Endothelial cell of umbilical vein (primary cell): ENCODE results near the gene SH3RF3. TPM values are rescaled to one million over a fixed set of nuclear protein-coding genes. Genes with fewer than 3 reads are reported as not detected.

Experiments used
- BruUV-seq: library from RNA; stranded (reverse); fragments of 400-500 nt; replicated peaks from 2 replicates; lab custom pipeline; 2021; lab: Mats Ljungman, UMichigan
- CTCF ChIA-PET: fragments of 300-600, 350-600 bp; sonication (Branson Sonifier 250); formaldehyde crosslinking; loops from one replicate; lab custom pipeline; 2021; ENCODE audit warnings: antibody characterized with exemption, inconsistent platforms; lab: Charles Lee
- POLR2A ChIA-PET: fragments of 300-600, 350-600 bp; sonication (Branson Sonifier 250); formaldehyde crosslinking; loops from one replicate; lab custom pipeline; 2021; ENCODE audit warnings: antibody characterized with exemption, inconsistent platforms; lab: Charles Lee
- DNase-seq: peaks from one replicate; pipeline ENCODE4 v3.0.0-alpha.2; 2011; ENCODE audit warnings: low read depth, low spot score
- FAIRE-seq: peaks from 2 replicates; lab custom pipeline; 2011; peaks lifted over from hg19 to GRCh38; lab: Jason Lieb, UNC
- H2AFZ ChIP-seq: 2 replicates; pipeline ENCODE4 v1.6.0; 2012; ENCODE audit warnings: low read depth, low read length, control low read depth, inconsistent platforms
- H3K27ac ChIP-seq: 2 replicates; pipeline ENCODE4 v1.5.1; 2011; ENCODE audit warnings: low read depth, mild to moderate bottlenecking, control low read depth, low read length, moderate library complexity; ENCODE audit not compliant: insufficient read depth
- H3K27me3 ChIP-seq, 2 experiments: 2 replicates each; pipeline versions ENCODE4 v1.6.0 to v1.6.1; 2011; ENCODE audit warnings: low read length in 2 of 2, mixed read lengths in 1 of 2; ENCODE audit not compliant: control insufficient read depth in 2 of 2, insufficient read depth in 2 of 2
- H3K36me3 ChIP-seq, 2 experiments: 2 replicates in 1 of 2; 3 replicates in 1 of 2; pipeline ENCODE4 v1.5.1; 2011; ENCODE audit warnings: low read length in 2 of 2, mild to moderate bottlenecking in 1 of 2, moderate library complexity in 1 of 2; ENCODE audit not compliant: control insufficient read depth in 2 of 2, insufficient read depth in 2 of 2; ENCODE audit errors: extremely low read depth in 1 of 2
- H3K4me1 ChIP-seq: 3 replicates; pipeline ENCODE4 v1.5.1; 2011; ENCODE audit warnings: mild to moderate bottlenecking, low read length; ENCODE audit not compliant: control insufficient read depth, insufficient read depth; ENCODE audit errors: extremely low read depth
- H3K4me2 ChIP-seq: 2 replicates; pipeline ENCODE4 v1.6.1; 2011; ENCODE audit warnings: low read length, control low read depth, mixed read lengths; ENCODE audit not compliant: insufficient read depth
- H3K4me3 ChIP-seq, 3 experiments: fragments of 200-600 bp in 1 of 3; sonication (generic), shearing (Covaris generic) in 1 of 3; replicated peaks in 1 of 3; 2 replicates each; pipeline ENCODE4 v1.5.1; 2011 to 2016; ENCODE audit warnings: control low read depth in 3 of 3, low read length in 3 of 3, mild to moderate bottlenecking in 2 of 3, inconsistent platforms in 1 of 3, low read depth in 1 of 3, moderate library complexity in 1 of 3; ENCODE audit not compliant: insufficient read depth in 1 of 3
- H3K79me2 ChIP-seq: 2 replicates; pipeline ENCODE4 v1.6.0; 2012; ENCODE audit warnings: low read length, inconsistent platforms; ENCODE audit not compliant: control insufficient read depth, insufficient read depth
- H3K9ac ChIP-seq: replicated peaks from 2 replicates; pipeline ENCODE3; 2011; ENCODE audit warnings: low read length, control low read depth; ENCODE audit not compliant: insufficient read depth; ENCODE audit errors: extremely low read depth
- H3K9me1 ChIP-seq: replicated peaks from 3 replicates; pipeline ENCODE4 v1.6.0; 2011; ENCODE audit warnings: mild to moderate bottlenecking, low read length; ENCODE audit not compliant: control insufficient read depth, insufficient read depth; ENCODE audit errors: extremely low read depth
- H3K9me3 ChIP-seq: replicated peaks from 2 replicates; pipeline ENCODE4 v1.5.1; 2012; ENCODE audit warnings: low read length, inconsistent platforms; ENCODE audit not compliant: control insufficient read depth, insufficient read depth
- H4K20me1 ChIP-seq: replicated peaks from 2 replicates; pipeline ENCODE3; 2011; ENCODE audit warnings: mild to moderate bottlenecking, low read length; ENCODE audit not compliant: control insufficient read depth, insufficient read depth; ENCODE audit errors: extremely low read depth
- CTCF ChIP-seq, 2 donors: IDR thresholded peaks; 1 replicate in 1 of 2; 2 replicates in 1 of 2; pipeline ENCODE4 v1.5.1; 2011; ENCODE audit warnings: low read length in 2 of 2, mild to moderate bottlenecking in 2 of 2, moderate library complexity in 2 of 2, control low read depth in 1 of 2, inconsistent platforms in 1 of 2, low read depth in 1 of 2; ENCODE audit not compliant: insufficient read depth in 1 of 2; ENCODE audit errors: extremely low read depth in 1 of 2
- FOS ChIP-seq: IDR thresholded peaks from 2 replicates; pipeline ENCODE4 v1.6.1; 2011; ENCODE audit warnings: mild to moderate bottlenecking, low read length, moderate library complexity, borderline replicate concordance; ENCODE audit not compliant: insufficient read depth
- GATA2 ChIP-seq: IDR thresholded peaks from 2 replicates; pipeline ENCODE4 v1.7.0; 2011; ENCODE audit warnings: low read depth, mild to moderate bottlenecking, moderate library complexity, mixed read lengths, low read length; ENCODE audit not compliant: insufficient read length, insufficient read depth
- JUN ChIP-seq: IDR thresholded peaks from 2 replicates; pipeline ENCODE4 v1.6.1; 2011; ENCODE audit warnings: borderline replicate concordance, low read depth; ENCODE audit not compliant: insufficient read length, insufficient read depth
- MAX ChIP-seq: IDR thresholded peaks from 2 replicates; pipeline ENCODE4 v1.6.1; 2011; ENCODE audit not compliant: insufficient read depth, insufficient read length
- MYC ChIP-seq: IDR thresholded peaks from one replicate; pipeline ENCODE4 v1.6.1; 2011; ENCODE audit warnings: mild to moderate bottlenecking, low read depth, low read length
- POLR2AphosphoS5 ChIP-seq: IDR thresholded peaks from 2 replicates; pipeline ENCODE4 v1.6.1; 2012; ENCODE audit warnings: low read depth, mild to moderate bottlenecking, control low read depth, low read length, moderate library complexity; ENCODE audit not compliant: insufficient read depth
- dilution Hi-C: fragments of 300-500 bp; cut with MboI; formaldehyde crosslinking; loops from one replicate; pipeline ENCODE4 v1.15.0; 2019; ENCODE audit warnings: low sequenced_read_pairs; ENCODE audit not compliant: extremely low pct_ligation_motif_present
- intact Hi-C: fragments of 100-400 bp; cut with micrococcal nuclease; formaldehyde crosslinking; loops from one replicate; pipeline ENCODE4 v1.10.0; 2022
- polyA plus RNA-seq, 4 experiments: library from polyadenylated mRNA; depleted of rRNA in 3 of 4; stranded (reverse) in 3 of 4; unstranded in 1 of 4; fragments of >200 nt; gene quantifications; 2 replicates each; pipeline versions ENCODE4 v1.2.1 to v1.2.3, GENCODE V29; 2011 to 2012; ENCODE audit warnings: missing spikeins in 1 of 4
- total RNA-seq: library from RNA; stranded (reverse); gene quantifications from 2 replicates; pipeline ENCODE4 v1.2.3, GENCODE V29; 2021

Gene SH3RF3
- total and polyA plus RNA-seq, 2 donors (not counting 3 experiments of a cell fraction or from before 2014, with no cell fraction given) = 3.8 to 14.7 TPM

GRCh38 chr2:109271920-109272319 is 142.9 kb downstream of the SH3RF3 start:
- TF ChIP-seq MAX (no peak), CTCF (IDR thresholded peaks at IDR 0.05; ENCODE audit: extremely low read depth in 1 of 2, insufficient read depth in 1 of 2, low read depth in 1 of 2, low read length in 2 of 2) (no peak), MYC (no peak), POLR2AphosphoS5 (no peak), GATA2 (no peak), JUN (no peak), FOS (no peak)
- BruUV-seq = no TSS peak
- no peak overlapping the region for H3K4me3 ChIP-seq
- no peak overlapping the region for H3K9ac ChIP-seq
- ChIA-PET CTCF (no interaction called here), POLR2A (no interaction called here)
- no peaks in the 10 kb centered on the region for H3K9me1 ChIP-seq
- no peak overlapping the region for H2AFZ ChIP-seq
- no peaks in the 10 kb centered on the region for H3K27me3 ChIP-seq
- no peaks in the 10 kb centered on the region for H3K9me3 ChIP-seq
- FAIRE-seq (no peak), DNase-seq (no peak)
- no peak overlapping the region for H3K27ac ChIP-seq
- peaks cover 27% of the 10 kb centered on the region for H3K4me1 ChIP-seq
- no peaks in the 10 kb centered on the region for H4K20me1 ChIP-seq
- intact Hi-C loops = no loop called here
- peaks cover 7% of the 10 kb centered on the region for H3K79me2 ChIP-seq
- no peak overlapping the region for H3K4me2 ChIP-seq
- dilution Hi-C loops = no loop called here
- no peaks in the 10 kb centered on the region for H3K36me3 ChIP-seq
